GM12891 (cell line): ENCODE measurements around the gene EVA1B.

ENCODE experiments used
- PAX5 ChIP-seq: IDR thresholded peaks from 2 replicates; pipeline ENCODE4 v1.6.1; 2011; ENCODE audit warnings: low read length, moderate library complexity, mild to moderate bottlenecking; ENCODE audit not compliant: insufficient read depth, severe bottlenecking
- POLR2A ChIP-seq: IDR thresholded peaks from 2 replicates; pipeline ENCODE4 v1.6.1; 2011; ENCODE audit warnings: low read depth, low read length, control low read depth
- POLR2AphosphoS5 ChIP-seq: IDR thresholded peaks from 2 replicates; pipeline ENCODE4 v1.6.1; 2011; ENCODE audit warnings: low read depth, low read length, control low read depth
- POU2F2 ChIP-seq: IDR thresholded peaks from 2 replicates; pipeline ENCODE4 v1.6.1; 2011; ENCODE audit warnings: low read depth, mild to moderate bottlenecking, control low read depth, low read length, moderate library complexity
- SPI1 ChIP-seq: IDR thresholded peaks from 2 replicates; pipeline ENCODE4 v1.6.1; 2011; ENCODE audit warnings: low read depth, low read length, control low read depth
- TAF1 ChIP-seq: IDR thresholded peaks from 2 replicates; pipeline ENCODE4 v1.6.1; 2011; ENCODE audit warnings: low read depth, low read length, control low read depth

DNA sequence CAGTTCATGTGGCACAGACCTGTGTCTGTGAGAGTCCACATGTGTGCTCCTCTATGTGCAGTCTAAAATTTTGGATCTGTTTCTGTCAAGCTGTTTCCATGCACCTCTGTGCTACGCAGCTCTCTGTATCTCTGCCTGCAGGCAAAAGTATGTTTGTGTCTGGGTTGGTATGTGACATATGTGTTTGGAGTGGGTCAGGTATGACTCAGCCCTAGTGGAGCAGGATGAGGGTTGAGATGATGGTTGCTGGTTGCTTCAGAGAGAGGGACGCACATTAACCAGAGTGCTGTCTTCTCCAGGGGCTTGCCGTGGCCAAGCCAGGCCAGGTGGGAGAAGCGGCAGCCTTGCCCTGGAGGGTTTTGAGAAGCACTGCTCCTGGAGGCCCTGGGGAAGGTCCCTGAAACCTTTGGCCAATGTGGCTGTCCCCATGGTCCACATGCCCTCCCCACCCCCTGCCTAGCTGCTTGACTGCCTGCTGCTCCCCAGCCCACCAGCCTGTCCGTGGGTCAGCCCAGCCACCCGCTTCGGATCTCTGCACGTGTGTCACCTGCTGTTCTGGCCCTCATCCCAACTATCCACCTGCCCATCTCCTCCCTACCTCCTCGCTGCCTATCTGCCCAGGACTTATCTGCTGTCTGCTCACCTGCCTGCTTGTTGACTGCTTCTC is 4.1 kb upstream of the EVA1B start:
- TF ChIP-seq POLR2AphosphoS5 (no peak), POLR2A (no peak), TAF1 (no peak), POU2F2 (no peak), PAX5 (no peak), SPI1 (no peak)
